Spleen (tissue), 7 donors: Measurements from ENCODE around the gene C1QTNF5.

ENCODE experiments used
- POLR2A ChIP-seq, 3 donors: fragments of 450-650 bp; IDR thresholded peaks; one replicate each; pipeline ENCODE4 v1.5.1; 2017; ENCODE audit warnings: antibody characterized with exemption in 3 of 3, mild to moderate bottlenecking in 1 of 3
- POLR2AphosphoS5 ChIP-seq, 3 donors: sonication (generic); formaldehyde crosslinking; IDR thresholded peaks; one replicate each; pipeline ENCODE4 v1.5.1; 2017; ENCODE audit warnings: antibody characterized with exemption in 3 of 3
- TF ChIP-seq, protein P1 (sequence below), 11 experiments: fragments of 200-600 bp in 7 of 11; fragments of 450-650 bp in 4 of 11; sonication (generic) in 4 of 11; IDR thresholded peaks in 8 of 11; conservative IDR thresholded peaks in 3 of 11; 1 replicate in 7 of 11; 2 replicates in 4 of 11; pipeline versions ENCODE4 v1.4.0 to v1.8.0; 2016 to 2021; ENCODE audit warnings: antibody characterized with exemption in 11 of 11, inconsistent platforms in 4 of 11, mild to moderate bottlenecking in 1 of 11
- donor health status: DM: no; HTN: no; CAD: no; lungs with moderate emphysema.
- donor health status: DM: no; HTN: no; CAD: no.
- donor health status: DM: no; HTN: no; CAD: no.

DNA sequence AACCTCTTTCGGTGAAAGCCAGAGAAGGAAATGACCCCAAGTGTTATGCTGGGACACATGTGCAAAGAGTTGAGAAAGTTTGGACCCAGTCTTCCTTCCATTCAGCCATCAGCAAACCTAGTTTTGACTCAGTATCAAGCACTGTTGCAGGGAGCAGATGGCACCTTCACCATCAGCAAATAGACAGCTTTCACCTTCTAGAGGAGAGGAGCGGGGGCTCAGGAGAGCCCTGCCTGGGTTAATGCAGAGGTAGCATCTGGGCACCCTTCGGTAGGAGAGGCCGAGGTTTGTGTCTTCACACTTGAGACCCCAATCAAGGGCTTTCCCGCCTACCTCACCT, 22.0 kb upstream of the C1QTNF5 start:
- TF ChIP-seq, protein P1, sequence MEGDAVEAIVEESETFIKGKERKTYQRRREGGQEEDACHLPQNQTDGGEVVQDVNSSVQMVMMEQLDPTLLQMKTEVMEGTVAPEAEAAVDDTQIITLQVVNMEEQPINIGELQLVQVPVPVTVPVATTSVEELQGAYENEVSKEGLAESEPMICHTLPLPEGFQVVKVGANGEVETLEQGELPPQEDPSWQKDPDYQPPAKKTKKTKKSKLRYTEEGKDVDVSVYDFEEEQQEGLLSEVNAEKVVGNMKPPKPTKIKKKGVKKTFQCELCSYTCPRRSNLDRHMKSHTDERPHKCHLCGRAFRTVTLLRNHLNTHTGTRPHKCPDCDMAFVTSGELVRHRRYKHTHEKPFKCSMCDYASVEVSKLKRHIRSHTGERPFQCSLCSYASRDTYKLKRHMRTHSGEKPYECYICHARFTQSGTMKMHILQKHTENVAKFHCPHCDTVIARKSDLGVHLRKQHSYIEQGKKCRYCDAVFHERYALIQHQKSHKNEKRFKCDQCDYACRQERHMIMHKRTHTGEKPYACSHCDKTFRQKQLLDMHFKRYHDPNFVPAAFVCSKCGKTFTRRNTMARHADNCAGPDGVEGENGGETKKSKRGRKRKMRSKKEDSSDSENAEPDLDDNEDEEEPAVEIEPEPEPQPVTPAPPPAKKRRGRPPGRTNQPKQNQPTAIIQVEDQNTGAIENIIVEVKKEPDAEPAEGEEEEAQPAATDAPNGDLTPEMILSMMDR (IDR thresholded peaks at IDR 0.05 in 8 of 11, conservative IDR thresholded peaks at IDR 0.05 in 3 of 11): no peak
- no peak for TF ChIP-seq POLR2A (IDR thresholded peaks at IDR 0.05)
- no peak for TF ChIP-seq POLR2AphosphoS5 (IDR thresholded peaks at IDR 0.05)
